ENCODE measurements around the gene ATP9A.

The ATP9A gene

DNA sequence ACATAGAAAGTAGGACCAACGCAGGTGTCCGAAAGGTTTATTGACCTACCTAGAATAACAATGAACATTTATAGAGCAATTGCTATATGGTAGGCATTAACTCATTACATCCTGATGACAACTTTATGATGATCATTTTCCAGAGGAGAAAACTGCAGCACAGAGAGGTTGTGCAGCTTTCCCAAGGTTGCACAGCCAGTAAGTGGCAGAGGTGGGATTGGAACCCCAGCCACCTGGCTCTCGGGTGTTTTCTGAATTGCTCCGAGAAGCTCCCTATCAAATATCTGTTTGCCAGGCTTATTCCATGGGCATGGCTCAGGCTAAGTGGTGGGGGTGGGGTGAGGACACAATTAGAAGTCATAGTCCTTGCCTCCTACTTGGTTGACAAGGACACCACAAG, 201.6 kb downstream of the ATP9A start:
- no peak for DNase-seq

GRCh38 chr20:51565298-51566144, 202.7 kb downstream of the ATP9A start:
- no peak for DNase-seq

DNA sequence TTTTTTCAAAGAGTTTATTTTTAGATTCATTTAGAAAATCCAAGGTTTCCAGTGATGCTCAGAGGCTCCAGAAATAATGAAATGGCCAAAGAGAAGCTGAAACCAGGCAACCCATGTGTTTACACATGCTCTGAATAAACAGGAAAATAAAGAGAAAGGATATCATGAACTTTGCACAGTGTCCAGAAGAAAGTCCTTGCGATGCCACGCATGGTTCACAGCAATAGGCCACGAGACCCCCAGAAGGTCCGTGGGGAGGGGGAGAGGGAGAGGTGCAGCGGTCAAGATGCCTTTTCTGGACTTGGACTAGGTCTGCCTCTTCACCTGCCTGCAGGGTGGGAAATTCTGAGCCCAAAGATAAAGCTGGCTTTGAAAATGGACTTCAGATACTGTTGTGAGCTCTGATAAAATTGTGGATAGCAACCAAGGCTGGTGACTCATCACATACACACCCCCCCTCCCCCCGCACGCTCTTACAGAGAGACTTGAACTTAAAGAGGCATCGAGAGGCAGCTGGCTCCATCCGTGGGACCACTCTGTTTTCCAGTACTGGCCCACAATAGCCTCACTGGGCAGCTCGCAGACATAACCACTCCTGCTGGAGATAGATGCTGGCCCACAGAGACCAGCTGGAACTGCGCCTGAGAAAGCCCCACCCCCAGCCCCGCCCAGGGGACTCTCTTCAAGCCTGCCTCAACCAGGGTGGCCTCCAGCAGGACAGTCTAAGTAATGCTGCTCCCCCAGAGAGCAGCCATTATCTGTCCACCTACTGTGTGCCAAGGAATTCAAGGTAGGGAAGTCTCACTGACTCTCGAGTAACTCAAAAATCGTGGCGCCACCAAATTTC, 204.5 kb downstream of the ATP9A start:
- no peak for DNase-seq

DNA sequence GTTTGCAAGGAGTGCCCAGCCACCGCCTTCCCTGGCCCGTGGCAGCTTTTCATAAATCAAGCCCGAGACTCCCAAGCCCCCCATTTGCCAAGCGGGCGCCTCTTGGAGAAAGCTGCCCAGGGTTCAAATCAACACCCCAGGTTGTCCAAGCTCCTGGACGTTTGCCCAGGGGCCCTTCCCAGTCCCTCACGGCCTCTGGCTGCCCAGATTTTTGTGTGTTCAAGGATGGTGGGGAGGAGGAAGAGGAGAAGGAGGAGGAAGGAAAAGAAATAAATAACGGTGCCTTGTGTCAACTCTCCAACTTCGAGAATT, 205.1 kb downstream of the ATP9A start:
- no peak for DNase-seq

DNA sequence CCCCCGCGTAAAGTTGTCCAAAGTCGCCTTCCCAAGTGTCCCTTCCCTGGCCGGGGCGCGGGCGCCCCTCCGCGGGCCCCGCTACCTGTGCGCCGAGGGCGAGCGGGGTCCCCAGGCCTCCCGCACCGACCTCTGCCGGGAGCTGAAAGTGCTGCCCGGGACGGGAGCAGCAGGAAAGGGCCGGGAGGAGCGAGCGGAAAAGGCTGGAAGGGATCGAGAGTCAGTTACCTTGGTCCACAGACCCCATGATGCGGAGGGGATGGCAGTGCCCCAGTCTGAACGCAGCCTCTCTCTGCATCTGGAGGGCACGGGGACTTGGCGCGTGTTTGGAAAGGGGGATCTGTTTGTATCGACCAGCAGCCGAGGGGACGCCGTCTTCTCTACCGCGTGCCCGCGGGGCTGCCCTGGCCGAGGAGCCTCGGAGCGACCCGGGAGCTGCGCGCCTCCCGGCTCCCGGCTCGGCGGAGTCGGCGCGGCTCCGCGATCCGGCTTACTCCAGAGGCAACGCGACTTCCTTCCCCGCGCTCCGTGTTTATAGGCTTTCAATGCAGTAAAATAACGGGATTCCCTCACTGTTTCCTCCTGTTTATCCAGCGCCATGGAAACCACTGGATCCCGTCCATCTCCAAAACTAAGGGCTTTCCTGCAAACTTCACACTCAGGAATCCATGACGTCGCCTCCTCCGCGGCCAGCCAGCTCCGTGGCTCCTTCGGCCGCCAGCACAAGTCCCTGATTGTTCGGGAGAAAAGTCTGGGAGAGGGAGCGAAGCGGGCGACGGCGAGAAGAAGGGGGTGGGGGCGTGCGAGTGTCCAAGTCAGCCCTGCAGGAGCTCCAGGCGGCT, 205.6 kb downstream of the ATP9A start:
- DNase-seq, result peak; percentile 68

DNA sequence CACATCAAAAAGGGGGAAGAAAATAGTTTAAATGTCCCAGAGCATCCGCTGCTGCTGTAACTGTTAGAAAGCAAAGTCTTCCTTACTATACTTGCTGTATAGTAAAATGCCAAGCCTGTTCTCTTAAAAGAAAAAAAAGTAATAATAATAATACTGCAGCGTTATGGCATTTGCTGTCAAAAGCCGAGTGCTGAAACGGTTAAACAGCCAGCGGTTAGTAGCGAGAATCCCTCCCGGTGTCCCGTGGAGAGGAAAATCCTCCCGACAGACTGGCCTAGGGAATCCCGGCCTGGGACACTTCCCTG, 206.2 kb downstream of the ATP9A start:
- DNase-seq, result no peak

DNA sequence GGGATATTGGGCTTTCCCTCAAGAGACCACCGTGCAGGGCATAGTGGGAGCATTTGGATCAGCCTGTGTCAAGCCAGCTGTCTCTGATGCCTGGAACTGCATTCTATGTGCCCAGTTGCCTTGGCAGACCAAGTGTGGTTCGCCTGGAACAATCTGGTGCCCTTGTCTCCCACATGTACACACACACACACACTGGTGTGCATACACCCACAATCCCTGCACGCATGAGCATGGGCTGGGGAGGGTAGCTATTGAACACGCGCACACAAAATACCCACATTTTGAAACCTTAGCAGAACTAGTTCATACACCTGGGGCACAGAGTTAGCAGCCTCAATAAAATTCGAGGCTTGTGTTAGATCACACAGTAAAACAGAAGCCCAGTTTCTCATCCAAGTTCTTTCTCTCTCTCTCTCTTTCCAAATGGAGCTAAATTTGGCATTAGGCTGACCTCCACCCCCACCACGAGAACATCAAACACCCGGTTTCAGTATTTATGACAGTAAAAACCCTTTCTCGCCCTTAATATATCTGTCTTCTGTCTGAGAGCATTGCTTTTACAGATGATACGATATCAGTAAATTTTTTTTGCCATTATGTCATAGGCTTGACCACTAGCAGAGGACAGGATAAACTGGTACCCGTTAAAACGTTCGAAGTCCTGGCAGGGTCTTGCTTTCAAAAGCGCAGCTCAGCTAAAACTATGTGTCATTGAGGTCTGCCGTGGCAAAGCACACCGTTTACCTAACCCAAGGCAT, 207.5 kb downstream of the ATP9A start:
- no peak for DNase-seq

DNA sequence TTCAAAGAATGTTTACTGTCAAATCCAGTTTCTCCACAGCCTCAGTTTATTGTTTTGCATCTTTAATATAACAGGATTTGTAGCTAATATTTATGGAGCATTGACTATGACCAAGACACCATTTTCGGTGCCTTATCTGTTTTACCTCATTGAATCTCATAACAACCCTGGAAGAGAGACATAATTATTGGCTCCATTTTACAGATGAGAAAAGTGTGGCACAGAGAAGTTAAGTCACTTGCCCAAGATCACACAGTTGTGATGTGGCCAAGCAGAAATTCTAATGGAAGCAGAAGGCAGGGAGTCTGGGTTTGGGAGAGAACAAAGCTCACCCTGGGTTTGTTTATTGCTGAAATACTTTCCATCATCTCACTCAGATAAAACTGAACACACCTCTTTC, 208.1 kb downstream of the ATP9A start:
- DNase-seq, result no peak

- DNase-seq, result no peak
Measured at GRCh38 chr20:51554538-51555165, 213.5 kb downstream of the ATP9A start.

GRCh38 chr20:51553897-51554486, 214.2 kb downstream of the ATP9A start:
- DNase-seq, result no peak

DNA sequence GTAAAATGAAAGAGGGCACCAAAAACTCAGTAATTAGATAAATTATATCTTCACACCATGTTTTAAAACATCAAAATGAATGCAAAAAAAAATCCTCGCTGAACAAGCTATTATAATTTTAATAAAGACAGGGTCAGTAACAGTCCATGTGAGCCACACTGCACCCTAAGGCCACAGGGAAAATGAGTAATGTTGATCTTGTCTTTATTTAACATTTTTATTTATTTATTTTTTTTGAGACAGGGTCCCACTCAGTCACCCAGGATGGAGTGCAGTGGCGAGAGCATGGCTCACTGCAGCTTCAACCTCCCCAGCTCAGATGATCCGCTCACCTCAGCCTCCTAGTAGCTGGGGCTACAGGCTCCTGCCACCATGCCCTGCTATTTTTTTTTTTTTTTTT, 217.0 kb downstream of the ATP9A start:
- no peak for DNase-seq

- no peak for DNase-seq
Measured at GRCh38 chr20:51549474-51549873, 218.7 kb downstream of the ATP9A start.

- no peak for DNase-seq
Measured at GRCh38 chr20:51547951-51548350, 220.2 kb downstream of the ATP9A start.

Data from NCI-H2171 treated with DMSO at 0.1 percent for 48 hours (cell line).